H9 (cell line): ENCODE data around the gene AK8. TPM values are rescaled to one million over a fixed set of nuclear protein-coding genes. Genes with fewer than 3 reads are reported as not detected.

Experiments
- DNase-seq: peaks from one replicate; pipeline ENCODE4 v3.0.0-alpha.2; 2017
- H2AFZ ChIP-seq: one replicate; pipeline ENCODE4 v1.6.1; 2013; ENCODE audit warnings: mild to moderate bottlenecking, low read length, control low read depth, moderate library complexity
- H2AK5ac ChIP-seq: 2 replicates; pipeline ENCODE4 v1.6.1; 2013; ENCODE audit warnings: low read length, control low read depth, mixed read lengths; ENCODE audit not compliant: insufficient read length
- H2BK120ac ChIP-seq: one replicate; pipeline ENCODE4 v1.6.1; 2013; ENCODE audit warnings: low read depth, mild to moderate bottlenecking, low read length, control low read depth, inconsistent platforms; ENCODE audit not compliant: poor library complexity, severe bottlenecking
- H2BK12ac ChIP-seq: 2 replicates; pipeline ENCODE4 v1.6.1; 2013; ENCODE audit warnings: low read length, control low read depth, mixed read lengths, low read depth; ENCODE audit not compliant: insufficient read length
- H2BK15ac ChIP-seq: 2 replicates; pipeline ENCODE4 v1.6.1; 2013; ENCODE audit warnings: low read depth, low read length, control low read depth
- H2BK20ac ChIP-seq: one replicate; pipeline ENCODE4 v1.6.1; 2013; ENCODE audit warnings: low read depth, mild to moderate bottlenecking, low read length, control low read depth, inconsistent platforms; ENCODE audit not compliant: poor library complexity, severe bottlenecking
- H2BK5ac ChIP-seq: 2 replicates; pipeline ENCODE4 v1.6.1; 2013; ENCODE audit warnings: low read length, control low read depth, mixed read lengths; ENCODE audit not compliant: insufficient read length
- H3K14ac ChIP-seq: 2 replicates; pipeline ENCODE4 v1.6.1; 2013; ENCODE audit warnings: low read length, control low read depth; ENCODE audit not compliant: insufficient read depth
- H3K18ac ChIP-seq: 2 replicates; pipeline ENCODE4 v1.6.1; 2013; ENCODE audit warnings: low read depth, mild to moderate bottlenecking, mixed read lengths, low read length, control low read depth; ENCODE audit not compliant: insufficient read length
- H3K23ac ChIP-seq: 2 replicates; pipeline ENCODE4 v1.6.1; 2013; ENCODE audit warnings: low read length, control low read depth, mixed read lengths, low read depth; ENCODE audit not compliant: insufficient read length
- H3K23me2 ChIP-seq: 2 replicates; pipeline ENCODE4 v1.6.1; 2013; ENCODE audit warnings: low read depth, mild to moderate bottlenecking, mixed read lengths, low read length, control low read depth; ENCODE audit not compliant: insufficient read length, poor library complexity, severe bottlenecking
- H3K27ac ChIP-seq: 2 replicates; pipeline ENCODE4 v1.5.1; 2013; ENCODE audit warnings: low read length, control low read depth, mixed read lengths, low read depth; ENCODE audit not compliant: insufficient read length
- H3K27me3 ChIP-seq: 2 replicates; pipeline ENCODE4 v1.6.1; 2013; ENCODE audit warnings: low read length, control low read depth, inconsistent platforms; ENCODE audit not compliant: insufficient read depth
- H3K4ac ChIP-seq: 2 replicates; pipeline ENCODE4 v1.6.1; 2013; ENCODE audit warnings: low read depth, mild to moderate bottlenecking, control low read depth, inconsistent platforms, low read length, moderate library complexity
- H3K4me1 ChIP-seq: 2 replicates; pipeline ENCODE4 v1.6.1; 2013; ENCODE audit warnings: low read length, control low read depth, inconsistent platforms; ENCODE audit not compliant: insufficient read depth
- H3K4me2 ChIP-seq: 2 replicates; pipeline ENCODE4 v1.6.1; 2013; ENCODE audit warnings: low read length, control low read depth, mixed read lengths; ENCODE audit not compliant: insufficient read length, insufficient read depth
- H3K56ac ChIP-seq: 2 replicates; pipeline ENCODE4 v1.6.1; 2013; ENCODE audit warnings: low read depth, mild to moderate bottlenecking, mixed read lengths, low read length, control low read depth; ENCODE audit not compliant: insufficient read length
- H3K79me1 ChIP-seq: 2 replicates; pipeline ENCODE4 v1.6.1; 2013; ENCODE audit warnings: low read depth, mild to moderate bottlenecking, moderate library complexity, low read length, control low read depth, inconsistent platforms; ENCODE audit not compliant: insufficient read depth, poor library complexity, severe bottlenecking
- H3K79me2 ChIP-seq: 2 replicates; pipeline ENCODE4 v1.6.1; 2013; ENCODE audit warnings: low read length, control low read depth, inconsistent platforms; ENCODE audit not compliant: insufficient read depth
- H3K9ac ChIP-seq: 2 replicates; pipeline ENCODE4 v1.6.1; 2013; ENCODE audit warnings: low read length, control low read depth, mixed read lengths; ENCODE audit not compliant: insufficient read length; ENCODE audit errors: extremely low read depth
- H3K9me3 ChIP-seq: one replicate; pipeline ENCODE4 v1.6.1; 2013; ENCODE audit warnings: low read depth, low read length, inconsistent platforms; ENCODE audit not compliant: control insufficient read depth
- H3T11ph ChIP-seq: one replicate; pipeline ENCODE4 v1.6.1; 2013; ENCODE audit warnings: mild to moderate bottlenecking, low read length, control low read depth, inconsistent platforms
- H4K20me1 ChIP-seq: one replicate; pipeline ENCODE4 v1.6.1; 2013; ENCODE audit not compliant: control insufficient read depth, insufficient read length, insufficient read depth
- H4K5ac ChIP-seq: 2 replicates; pipeline ENCODE4 v1.6.1; 2013; ENCODE audit warnings: low read depth, mild to moderate bottlenecking, mixed read lengths, low read length, control low read depth; ENCODE audit not compliant: insufficient read length
- H4K8ac ChIP-seq: replicated peaks from 2 replicates; pipeline ENCODE4 v1.6.1; 2013; ENCODE audit warnings: low read length, control low read depth, mixed read lengths, low read depth; ENCODE audit not compliant: insufficient read length
- H4K91ac ChIP-seq: 2 replicates; pipeline ENCODE4 v1.6.1; 2013; ENCODE audit warnings: low read depth, mild to moderate bottlenecking, moderate library complexity, mixed read lengths, low read length, control low read depth; ENCODE audit not compliant: insufficient read length
- H3K27ac Mint-ChIP-seq, 3 experiments: 2 replicates in 2 of 3; 3 replicates in 1 of 3; pipeline ENCODE4 v1.8.0; 2020 to 2021; ENCODE audit warnings: mixed read lengths in 3 of 3, mild to moderate bottlenecking in 1 of 3, moderate library complexity in 1 of 3
- H3K27me3 Mint-ChIP-seq: 2 replicates; pipeline ENCODE4 v1.8.0; 2021; ENCODE audit warnings: low read depth, mild to moderate bottlenecking, moderate library complexity, mixed read lengths
- H3K36me3 Mint-ChIP-seq, 3 experiments: 2 replicates in 2 of 3; 3 replicates in 1 of 3; pipeline ENCODE4 v1.8.0; 2020 to 2021; ENCODE audit warnings: low read depth in 3 of 3, mixed read lengths in 3 of 3; ENCODE audit not compliant: insufficient read depth in 1 of 3
- H3K4me1 Mint-ChIP-seq, 2 experiments: 2 replicates each; pipeline ENCODE4 v1.8.0; 2020; ENCODE audit warnings: mixed read lengths in 2 of 2
- H3K4me3 Mint-ChIP-seq, 2 experiments: 2 replicates in 1 of 2; 3 replicates in 1 of 2; pipeline ENCODE4 v1.8.0; 2020 to 2021; ENCODE audit warnings: mild to moderate bottlenecking in 2 of 2, mixed read lengths in 2 of 2, moderate library complexity in 1 of 2
- H3K9me3 Mint-ChIP-seq, 2 experiments: 2 replicates in 1 of 2; 3 replicates in 1 of 2; pipeline ENCODE4 v1.8.0; 2020; ENCODE audit warnings: mild to moderate bottlenecking in 2 of 2, mixed read lengths in 2 of 2, moderate library complexity in 1 of 2
- CTCF ChIP-seq: fragments of 200-600 bp; sonication (generic); conservative IDR thresholded peaks from 3 replicates; pipeline ENCODE4 v1.8.0; 2021; ENCODE audit warnings: antibody characterized with exemption, mild to moderate bottlenecking
- WGBS: extraction: QIAGEN DNeasy Blood & Tissue Kit; methylation state at CpG from one replicate; pipeline ENCODE4 v1.1.7; 2013; ENCODE audit warnings: missing lambda C conversion rate, low lambda C conversion rate, mixed read lengths; ENCODE audit not compliant: insufficient read length; ENCODE audit errors: extremely low coverage; 5-methylcytosine and 5-hydroxymethylcytosine counted together
- total RNA-seq: library from RNA; stranded (reverse); gene quantifications from 2 replicates; pipeline ENCODE4 v1.2.1, GENCODE V29; 2021

AK8 gene
- total RNA-seq, 1 experiment from 2014 or later = 0.44 TPM

GRCh38 chr9:132873403-132873802 is 4.7 kb downstream of the AK8 start:
- H3K4ac ChIP-seq = no peak overlapping the region
- Mint-ChIP-seq H3K27ac (no peak overlapping the region), H3K4me1 (peaks cover 0 to 3% of the 10 kb centered on the region in 2 experiments; a peak in 1 of 4 replicates)

More at GRCh38 chr9:132873403-132873802, 4.7 kb downstream of the AK8 start:
- no peak overlapping the region for H4K5ac ChIP-seq
- no CpG with 5 or more reads among the region's 7 CpGs for WGBS
- H3K4me1 ChIP-seq = no peaks in the 10 kb centered on the region
- no peak overlapping the region for H4K91ac ChIP-seq
- H3T11ph ChIP-seq = no peak overlapping the region
- no peak overlapping the region for H3K14ac ChIP-seq
- H3K79me2 ChIP-seq = no peaks in the 10 kb centered on the region
- no peak for TF ChIP-seq CTCF
- no peak overlapping the region for H3K18ac ChIP-seq
- Mint-ChIP-seq H3K9me3 (no peaks in the 10 kb centered on the region), H3K36me3 (no peaks in the 10 kb centered on the region; a peak in 1 of 7 replicates), H3K27me3 (peaks cover 35% of the 10 kb centered on the region), H3K4me3 (no peak overlapping the region)
- no peak overlapping the region for H3K23ac ChIP-seq
- H2BK20ac ChIP-seq = no peak overlapping the region
- no peak overlapping the region for H2BK15ac ChIP-seq
- no peak overlapping the region for H3K9ac ChIP-seq
- H4K20me1 ChIP-seq = no peaks in the 10 kb centered on the region
- H2AFZ ChIP-seq = no peak overlapping the region
- DNase-seq = no peak
- H2BK120ac ChIP-seq = no peak overlapping the region
- no peaks in the 10 kb centered on the region for H3K27me3 ChIP-seq
- H3K56ac ChIP-seq = no peak overlapping the region
- H4K8ac ChIP-seq = no peak overlapping the region
- H3K23me2 ChIP-seq = peaks cover 4% of the 10 kb centered on the region
- no peaks in the 10 kb centered on the region for H3K79me1 ChIP-seq
- H3K27ac ChIP-seq = no peak overlapping the region
- H3K4me2 ChIP-seq = no peak overlapping the region
- no peaks in the 10 kb centered on the region for H3K9me3 ChIP-seq
- H2BK5ac ChIP-seq = no peak overlapping the region
- H2BK12ac ChIP-seq = no peak overlapping the region
- H2AK5ac ChIP-seq = no peak overlapping the region
